Upper lobe of left lung (tissue), 4 donors: ENCODE results near the gene SGK2.

Experiments used
- CTCF ChIP-seq, 6 experiments: fragments of 450-650 bp in 4 of 6; fragments of 200-600 bp in 2 of 6; sonication (generic) in 2 of 6; IDR thresholded peaks; one replicate each; pipeline ENCODE4 v1.5.1; 2016 to 2019; ENCODE audit warnings: antibody characterized with exemption in 6 of 6
- EP300 ChIP-seq, 4 donors: sonication (generic); formaldehyde crosslinking; IDR thresholded peaks; one replicate each; pipeline ENCODE4 v1.5.1; 2017; ENCODE audit warnings: antibody characterized with exemption in 4 of 4, control low read depth in 2 of 4
- POLR2A ChIP-seq, 4 donors: fragments of 450-650 bp; IDR thresholded peaks; one replicate each; pipeline ENCODE4 v1.5.1; 2016 to 2017; ENCODE audit warnings: antibody characterized with exemption in 4 of 4, mild to moderate bottlenecking in 2 of 4

- TF ChIP-seq CTCF (IDR thresholded peaks at IDR 0.05) (no peak), POLR2A (IDR thresholded peaks at IDR 0.05) (no peak), EP300 (IDR thresholded peaks at IDR 0.05) (no peak)
Observed at GRCh38 chr20:43583133-43583864, 24.5 kb downstream of the SGK2 start.
